ENCODE results near the gene UBE2E2.

GRCh38 chr3:23608650-23609049 is 405.5 kb downstream of the UBE2E2 start:
- no peak for TF ChIP-seq EZH2 (IDR thresholded peaks at IDR 0.05; ENCODE audit: insufficient read depth, poor library complexity, severe bottlenecking)
- no peak for TF ChIP-seq EZH2phosphoT487 (IDR thresholded peaks at IDR 0.05; ENCODE audit: insufficient read depth, low read depth)
